ENCODE results near the gene RCAN1. TPM values are rescaled to one million over a fixed set of nuclear protein-coding genes. Genes with fewer than 3 reads are reported as not detected.

Gene RCAN1
- total and polyA plus RNA-seq, 2 of the 4 experiments (the other 2 are of a cell fraction), result 53.5 to 175 TPM

- intact Hi-C loops (cut with micrococcal nuclease), result no loop called here
- Histone ChIP-seq H2BK20ac (ENCODE audit: low read depth, low read length) (no peak overlapping the region), H2BK5ac (ENCODE audit: low read depth, low read length, poor library complexity, severe bottlenecking) (no peak overlapping the region), H3K27me3 (ENCODE audit: control insufficient read depth, insufficient read depth, low read length) (no peaks in the 10 kb centered on the region), H4K91ac (ENCODE audit: insufficient read depth, low read depth, low read length) (no peak overlapping the region), H3K9me3 (ENCODE audit: control insufficient read depth, insufficient read depth, low read length) (no peaks in the 10 kb centered on the region), H3K14ac (replicated peaks; ENCODE audit: low read depth, low read length) (no peak overlapping the region), H3K56ac (ENCODE audit: extremely low read depth, insufficient read depth, low read length) (no peak overlapping the region), H2BK15ac (ENCODE audit: low read depth, low read length) (no peak overlapping the region), H3K18ac (ENCODE audit: low read depth, low read length) (no peak overlapping the region), H4K8ac (ENCODE audit: low read depth in 2 of 2, low read length in 2 of 2) (no peak overlapping the region), H3K27ac (ENCODE audit: insufficient read depth, low read length) (no peak overlapping the region), H3K4me3 (ENCODE audit: insufficient read depth, low read depth, low read length) (no peak overlapping the region), H2AFZ (replicated peaks; ENCODE audit: low read length, poor library complexity) (no peak overlapping the region), H3K9ac (ENCODE audit: low read depth, low read length) (no peak overlapping the region), H3K36me3 (ENCODE audit: control insufficient read depth, insufficient read depth, low read length) (no peaks in the 10 kb centered on the region), H2AK5ac (ENCODE audit: low read depth, low read length) (no peak overlapping the region), H4K5ac (ENCODE audit: low read depth, low read length) (no peak overlapping the region), H3K4me1 (ENCODE audit: control insufficient read depth, insufficient read depth, low read length) (peaks cover 6% of the 10 kb centered on the region; the same call in 1 of the 2 replicates), H3K4ac (ENCODE audit: low read depth, low read length) (no peak overlapping the region), H3K9me1 (ENCODE audit: insufficient read depth, low read length) (peaks cover 8% of the 10 kb centered on the region; the same call in 1 of the 2 replicates), H3K23ac (ENCODE audit: low read depth, low read length) (0 out of 2 replicates have a peak overlapping the region, but pooled peaks have one; percentile 6), H3K79me1 (ENCODE audit: low read depth in 1 of 2, low read length in 2 of 2) (peaks cover 17 to 26% of the 10 kb centered on the region in 2 experiments; a peak in 3 of 4 replicates), H2BK120ac (ENCODE audit: low read depth, low read length) (no peak overlapping the region), H2AK9ac (replicated peaks; ENCODE audit: low read depth, low read length, poor library complexity) (no peak overlapping the region), H4K20me1 (ENCODE audit: insufficient read depth, low read length) (no peaks in the 10 kb centered on the region), H3K4me2 (ENCODE audit: low read depth, low read length) (no peak overlapping the region)
- no TSS peak for BruUV-seq (replicated peaks)
- TF ChIP-seq MXI1 (IDR thresholded peaks at IDR 0.05; ENCODE audit: borderline replicate concordance, low read depth, low read length) (no peak), ELK1 (IDR thresholded peaks at IDR 0.05; ENCODE audit: borderline replicate concordance, low read depth, low read length) (no peak), SMC3 (IDR thresholded peaks at IDR 0.05; ENCODE audit: low read depth, low read length) (no peak), RFX5 (IDR thresholded peaks at IDR 0.05; ENCODE audit: low read depth, low read length) (no peak), MAFK (IDR thresholded peaks at IDR 0.05; ENCODE audit: low read depth, low read length) (no peak), CEBPB (IDR thresholded peaks at IDR 0.05; ENCODE audit: low read depth, low read length) (no peak), MAZ (IDR thresholded peaks at IDR 0.05; ENCODE audit: borderline replicate concordance, low read depth, low read length) (no peak)
- ChIA-PET POLR2A (ENCODE audit: unreplicated experiment) (no interaction called here), CTCF (interaction anchor here (1.0 kb wide), 1 partner anchor 84 kb away, joined by 4 read pairs; no protein-coding TSS in a partner anchor)
- dilution Hi-C loops (cut with HindIII; ENCODE audit: low sequenced_read_pairs, unreplicated experiment), result no loop called here
- in situ Hi-C loops (cut with MboI; ENCODE audit: low sequenced_read_pairs), result no loop called here
- DNase-seq, result no peak
- ATAC-seq (ENCODE audit: low read depth), result no peak
- WGBS, 2 experiments (ENCODE audit: extremely low coverage in 2 of 2, insufficient read length in 1 of 2), result 100% methylated on average over 1 of the region's 8 CpGs; no CpG with 5 or more reads in 1 of the 2 experiments
Observed at GRCh38 chr21:34594566-34595234, 20.2 kb downstream of the RCAN1 start.

All from IMR-90 (cell line).